Stomach (tissue), 4 donors: Measurements from ENCODE around the gene PCDHA13.

Source experiments
- CTCF ChIP-seq, 7 experiments: fragments of 450-650 bp in 4 of 7; fragments of 200-600 bp in 3 of 7; sonication (generic) in 3 of 7; IDR thresholded peaks; one replicate each; pipeline ENCODE4 v1.5.1; 2016 to 2019; ENCODE audit warnings: antibody characterized with exemption in 7 of 7, control low read depth in 2 of 7, mild to moderate bottlenecking in 1 of 7
- EP300 ChIP-seq: sonication (generic); formaldehyde crosslinking; IDR thresholded peaks from one replicate; pipeline ENCODE4 v1.6.1; 2017; ENCODE audit warnings: antibody characterized with exemption
- POLR2A ChIP-seq, 4 donors: fragments of 450-650 bp; IDR thresholded peaks; one replicate each; pipeline ENCODE4 v1.6.1; 2016; ENCODE audit warnings: antibody characterized with exemption in 4 of 4, control low read depth in 2 of 4, mild to moderate bottlenecking in 1 of 4, moderate library complexity in 1 of 4
- POLR2AphosphoS5 ChIP-seq, 3 donors: sonication (generic); formaldehyde crosslinking; IDR thresholded peaks; one replicate each; pipeline ENCODE4 v1.6.1; 2016; ENCODE audit warnings: antibody characterized with exemption in 3 of 3

DNA sequence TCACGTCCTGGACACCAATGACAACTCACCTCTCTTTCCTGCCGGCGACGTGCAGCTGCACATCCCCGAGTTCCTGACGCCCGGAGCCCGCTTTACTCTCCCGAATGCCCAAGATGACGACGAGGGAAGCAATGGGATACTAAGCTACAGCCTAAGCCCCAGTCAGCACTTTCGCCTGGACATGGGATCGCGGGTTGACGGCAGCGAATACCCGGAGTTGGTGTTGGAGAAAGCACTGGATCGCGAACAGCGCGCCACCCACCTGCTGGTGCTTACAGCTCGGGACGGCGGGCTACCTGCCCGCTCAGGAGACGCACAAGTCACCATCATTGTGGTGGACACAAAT, 45.3 kb downstream of the PCDHA13 start:
- TF ChIP-seq CTCF (IDR thresholded peaks at IDR 0.05) (no peak), POLR2A (IDR thresholded peaks at IDR 0.05) (no peak), EP300 (no peak), POLR2AphosphoS5 (IDR thresholded peaks at IDR 0.05) (no peak)
